HFFc6 (cell line): ENCODE measurements around the gene RAB31. TPM values are rescaled to one million over a fixed set of nuclear protein-coding genes. Genes with fewer than 3 reads are reported as not detected.

Experiments
- DNase-seq: peaks from one replicate; pipeline ENCODE4 v3.0.0-alpha.2; 2018
- H3K27ac Mint-ChIP-seq: 2 replicates; pipeline ENCODE4 v1.8.0; 2020; ENCODE audit warnings: mild to moderate bottlenecking, mixed read lengths
- H3K27me3 Mint-ChIP-seq: 2 replicates; pipeline ENCODE4 v1.8.0; 2021; ENCODE audit warnings: mild to moderate bottlenecking, moderate library complexity, mixed read lengths; ENCODE audit not compliant: insufficient read depth
- H3K36me3 Mint-ChIP-seq: 2 replicates; pipeline ENCODE4 v1.8.0; 2021; ENCODE audit warnings: low read depth, mixed read lengths
- H3K4me1 Mint-ChIP-seq: 2 replicates; pipeline ENCODE4 v1.8.0; 2020; ENCODE audit warnings: low read depth, mixed read lengths
- H3K4me3 Mint-ChIP-seq: 2 replicates; pipeline ENCODE4 v1.8.0; 2020; ENCODE audit warnings: mild to moderate bottlenecking, moderate library complexity, mixed read lengths
- H3K9me3 Mint-ChIP-seq: 2 replicates; pipeline ENCODE4 v1.8.0; 2020; ENCODE audit warnings: mild to moderate bottlenecking, mixed read lengths
- CTCF ChIP-seq: fragments of 200-600 bp; sonication (generic); IDR thresholded peaks from 2 replicates; pipeline ENCODE4 v1.5.0; 2021; ENCODE audit warnings: antibody characterized with exemption, mild to moderate bottlenecking
- total RNA-seq, 6 experiments: library from RNA; stranded (reverse); fragmentation: NEBNext Ultra II Directional; extraction: Animal tissue kit (Norgen Biotek cat#: 25700); gene quantifications; 2 replicates in 1 of 6; 3 replicates in 5 of 6; pipeline ENCODE4 v1.2.3, GENCODE V29; 2021

The RAB31 gene
- total RNA-seq, 6 experiments from 2014 or later, result 29.4 to 47.5 (median 43.5) TPM

- Mint-ChIP-seq H3K27ac (peak overlapping the region; percentile 47), H3K27me3 (no peaks in the 10 kb centered on the region; the same call in 1 of the 2 replicates), H3K9me3 (no peaks in the 10 kb centered on the region), H3K4me1 (peaks cover 26% of the 10 kb centered on the region), H3K4me3 (peak overlapping the region; percentile 56; the same call in 1 of the 2 replicates), H3K36me3 (peaks cover 17% of the 10 kb centered on the region)
- TF ChIP-seq CTCF, result peak; percentile 93
- DNase-seq, result peak; percentile 28
These were observed 63.3 kb downstream of the RAB31 start for GRCh38 chr18:9771261-9771976.

- H3K9me3 Mint-ChIP-seq, result no peaks in the 10 kb centered on the region
- H3K27me3 Mint-ChIP-seq, result no peaks in the 10 kb centered on the region; the same call in 1 of the 2 replicates
- H3K4me3 Mint-ChIP-seq, result no peak overlapping the region; the same call in 1 of the 2 replicates
These were observed 64.0 kb downstream of the RAB31 start for GRCh38 chr18:9771977-9772660.

DNA sequence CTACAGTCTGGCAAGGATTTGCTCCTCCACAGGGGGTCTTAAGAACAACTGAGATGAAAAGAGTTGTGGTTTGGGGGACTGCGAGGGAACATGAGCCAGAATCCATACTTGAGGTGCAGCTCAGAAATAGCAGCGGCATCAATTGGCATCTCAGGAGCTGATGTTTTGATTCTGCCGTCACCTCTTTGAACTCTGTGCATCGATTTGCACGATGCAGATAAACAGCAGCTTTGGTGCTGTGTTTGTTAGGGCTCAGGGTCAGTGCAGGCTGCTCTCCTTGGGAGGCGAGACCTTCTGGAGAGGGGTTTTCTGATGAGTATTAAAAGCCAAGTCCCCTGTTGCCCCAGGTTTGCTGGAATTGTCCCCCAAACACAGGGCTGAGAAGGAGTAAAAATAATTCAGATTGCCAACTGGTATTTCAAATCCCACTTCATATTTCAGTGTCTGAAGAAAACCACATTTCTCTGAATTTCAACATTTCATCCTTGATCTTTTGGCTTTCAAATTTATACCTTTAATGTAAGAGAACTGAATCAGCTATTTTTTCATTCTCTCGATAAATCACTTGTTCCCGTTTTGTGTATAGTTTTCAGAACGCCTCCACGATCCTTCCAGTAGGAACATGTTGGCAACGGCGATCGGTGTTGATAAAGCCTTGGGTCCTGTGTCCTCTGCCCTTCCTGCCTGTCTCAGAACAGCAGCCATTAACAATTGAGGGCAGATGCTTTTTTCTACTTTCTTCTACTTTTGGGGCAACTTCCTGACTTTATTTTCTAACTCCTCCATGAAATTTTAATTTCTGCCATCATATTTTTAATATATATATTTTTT is 65.0 kb downstream of the RAB31 start:
- no peak for TF ChIP-seq CTCF
- Mint-ChIP-seq H3K4me3 (no peak overlapping the region), H3K9me3 (no peaks in the 10 kb centered on the region), H3K4me1 (peaks cover 26% of the 10 kb centered on the region), H3K27me3 (no peaks in the 10 kb centered on the region; the same call in 1 of the 2 replicates), H3K36me3 (peaks cover 9% of the 10 kb centered on the region), H3K27ac (no peak overlapping the region)
- DNase-seq, result no peak

More at GRCh38 chr18:9771977-9772660, 64.0 kb downstream of the RAB31 start:
- TF ChIP-seq CTCF, result no peak
- Mint-ChIP-seq H3K27ac (no peak overlapping the region), H3K4me1 (peaks cover 26% of the 10 kb centered on the region), H3K36me3 (peaks cover 17% of the 10 kb centered on the region)
- no peak for DNase-seq

GRCh38 chr18:9774150-9774549 is 66.0 kb downstream of the RAB31 start:
- H3K27me3 Mint-ChIP-seq, result no peaks in the 10 kb centered on the region; the same call in 1 of the 2 replicates
- TF ChIP-seq CTCF, result no peak
- H3K4me1 Mint-ChIP-seq, result peaks cover 26% of the 10 kb centered on the region
- H3K36me3 Mint-ChIP-seq, result peaks cover 5% of the 10 kb centered on the region
- H3K4me3 Mint-ChIP-seq, result no peak overlapping the region
- H3K9me3 Mint-ChIP-seq, result no peaks in the 10 kb centered on the region
- DNase-seq, result no peak
- no peak overlapping the region for H3K27ac Mint-ChIP-seq

DNA sequence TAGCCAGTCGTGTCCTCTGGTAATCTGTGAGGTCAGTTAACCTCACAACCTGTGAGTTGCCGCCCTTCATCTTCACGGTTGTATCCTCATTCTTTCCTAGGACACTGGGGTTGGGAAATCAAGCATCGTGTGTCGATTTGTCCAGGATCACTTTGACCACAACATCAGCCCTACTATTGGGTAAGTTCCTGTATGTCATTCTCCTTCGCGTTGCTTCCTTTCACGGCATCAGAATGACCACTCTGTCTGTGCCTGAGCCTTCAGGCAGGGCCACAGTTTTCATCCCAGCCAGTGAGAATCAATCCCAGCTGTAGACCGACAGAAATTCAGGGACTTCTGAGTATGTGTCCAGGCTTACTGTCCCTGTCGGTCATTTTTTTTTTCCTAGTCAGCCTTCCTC is 67.1 kb downstream of the RAB31 start:
- H3K27me3 Mint-ChIP-seq, result no peaks in the 10 kb centered on the region; the same call in 1 of the 2 replicates
- DNase-seq, result no peak
- peaks cover 20% of the 10 kb centered on the region for H3K4me1 Mint-ChIP-seq
- no peak for TF ChIP-seq CTCF
- H3K4me3 Mint-ChIP-seq, result no peak overlapping the region
- H3K9me3 Mint-ChIP-seq, result no peaks in the 10 kb centered on the region
- H3K36me3 Mint-ChIP-seq, result peaks cover 5% of the 10 kb centered on the region
- H3K27ac Mint-ChIP-seq, result no peak overlapping the region
